GM18870 (cell line): ENCODE results near the gene DGCR8.
"Not testable (repeated sequence)": the region's sequence is repeated elsewhere in the genome, so short reads cannot be mapped to it uniquely, and the experiment has no call there.

Experiments used
- ATAC-seq: cut with Tn5 transposase; IDR thresholded peaks from one replicate; pipeline ENCODE4 v1.9.1; 2021; ENCODE audit warnings: moderate library complexity; ENCODE audit not compliant: unreplicated experiment

The DGCR8 gene

GRCh38 chr22:20065896-20066616 lies 14.0 kb upstream of the DGCR8 start:
- ATAC-seq = no peak

- no peak for ATAC-seq
Observed at GRCh38 chr22:20066617-20067383, 13.2 kb upstream of the DGCR8 start.

GRCh38 chr22:20067384-20067682 lies 12.7 kb upstream of the DGCR8 start:
- ATAC-seq = not testable (repeated sequence)

GRCh38 chr22:20068640-20069039 lies 11.4 kb upstream of the DGCR8 start:
- ATAC-seq = no peak

GRCh38 chr22:20069331-20070042 lies 10.6 kb upstream of the DGCR8 start:
- no peak for ATAC-seq

- ATAC-seq = no peak
Observed at GRCh38 chr22:20071524-20071972, 8.5 kb upstream of the DGCR8 start.

- ATAC-seq = no peak
Observed at GRCh38 chr22:20076627-20077172, 3.3 kb upstream of the DGCR8 start.

- no peak for ATAC-seq
Observed at GRCh38 chr22:20080445-20080775, 369 bp downstream of the DGCR8 start.

GRCh38 chr22:20080776-20081654 lies 974 bp downstream of the DGCR8 start:
- ATAC-seq = no peak

GRCh38 chr22:20083157-20083890 lies 3.3 kb downstream of the DGCR8 start:
- no peak for ATAC-seq

- no peak for ATAC-seq
Observed at GRCh38 chr22:20083891-20084546, 4.0 kb downstream of the DGCR8 start.

- ATAC-seq = no peak
Observed at GRCh38 chr22:20084547-20085413, 4.7 kb downstream of the DGCR8 start.

GRCh38 chr22:20085651-20086050 lies 5.6 kb downstream of the DGCR8 start:
- ATAC-seq = no peak

GRCh38 chr22:20086101-20086599 lies 6.1 kb downstream of the DGCR8 start:
- no peak for ATAC-seq

- no peak for ATAC-seq
Observed at GRCh38 chr22:20086763-20087162, 6.7 kb downstream of the DGCR8 start.

GRCh38 chr22:20087319-20088262 lies 7.5 kb downstream of the DGCR8 start:
- no peak for ATAC-seq

- ATAC-seq = no peak
Observed at GRCh38 chr22:20088263-20088648, 8.2 kb downstream of the DGCR8 start.
